Measurements from ENCODE around the gene C1QTNF12. TPM values are rescaled to one million over a fixed set of nuclear protein-coding genes. Genes with fewer than 3 reads are reported as not detected.

C1QTNF12 gene
- total and polyA plus RNA-seq, 2 experiments from 2014 or later: 4.1 to 4.2 TPM

GRCh38 chr1:1211541-1212441, 34.7 kb downstream of the C1QTNF12 start:
- no peak for ATAC-seq
- no peak for DNase-seq (ENCODE audit: low spot score)
- no peaks in the 10 kb centered on the region for H3K4me1 Mint-ChIP-seq

More at GRCh38 chr1:1211541-1212441, 34.7 kb downstream of the C1QTNF12 start:
- no peak overlapping the region for H3K4me3 Mint-ChIP-seq
- peaks cover 1% of the 10 kb centered on the region; the same call in 1 of the 2 replicates for H3K36me3 ChIP-seq (ENCODE audit: insufficient read depth)
- H3K27ac ChIP-seq (ENCODE audit: low read depth): no peak overlapping the region
- no peaks in the 10 kb centered on the region for H3K9me2 ChIP-seq (ENCODE audit: insufficient read depth)
- H3K79me2 ChIP-seq (replicated peaks; ENCODE audit: insufficient read depth): no peaks in the 10 kb centered on the region
- H3K27ac Mint-ChIP-seq: no peak overlapping the region
- TF ChIP-seq NANOG (IDR thresholded peaks at IDR 0.05; ENCODE audit: borderline replicate concordance) (no peak), REST (IDR thresholded peaks at IDR 0.05; ENCODE audit: unreplicated experiment) (no peak), STAT1 (IDR thresholded peaks at IDR 0.05; ENCODE audit: unreplicated experiment) (no peak), ZNF114 (CRISPR knock-in tag; IDR thresholded peaks at IDR 0.05) (no peak), JUNB (IDR thresholded peaks at IDR 0.05; ENCODE audit: unreplicated experiment) (no peak), ETS1 (IDR thresholded peaks at IDR 0.05) (no peak), EZH2 (IDR thresholded peaks at IDR 0.05; ENCODE audit: low read depth, unreplicated experiment) (no peak), EZH2phosphoT487 (IDR thresholded peaks at IDR 0.05; ENCODE audit: unreplicated experiment) (no peak), ZNF331 (CRISPR knock-in tag; IDR thresholded peaks at IDR 0.05; ENCODE audit: low read depth) (no peak), CREB1 (CRISPR knock-in tag; IDR thresholded peaks at IDR 0.05; ENCODE audit: low read depth) (no peak), POLR2AphosphoS5 (IDR thresholded peaks at IDR 0.05; ENCODE audit: low read depth) (no peak)
- TF ChIP-seq, protein P1, sequence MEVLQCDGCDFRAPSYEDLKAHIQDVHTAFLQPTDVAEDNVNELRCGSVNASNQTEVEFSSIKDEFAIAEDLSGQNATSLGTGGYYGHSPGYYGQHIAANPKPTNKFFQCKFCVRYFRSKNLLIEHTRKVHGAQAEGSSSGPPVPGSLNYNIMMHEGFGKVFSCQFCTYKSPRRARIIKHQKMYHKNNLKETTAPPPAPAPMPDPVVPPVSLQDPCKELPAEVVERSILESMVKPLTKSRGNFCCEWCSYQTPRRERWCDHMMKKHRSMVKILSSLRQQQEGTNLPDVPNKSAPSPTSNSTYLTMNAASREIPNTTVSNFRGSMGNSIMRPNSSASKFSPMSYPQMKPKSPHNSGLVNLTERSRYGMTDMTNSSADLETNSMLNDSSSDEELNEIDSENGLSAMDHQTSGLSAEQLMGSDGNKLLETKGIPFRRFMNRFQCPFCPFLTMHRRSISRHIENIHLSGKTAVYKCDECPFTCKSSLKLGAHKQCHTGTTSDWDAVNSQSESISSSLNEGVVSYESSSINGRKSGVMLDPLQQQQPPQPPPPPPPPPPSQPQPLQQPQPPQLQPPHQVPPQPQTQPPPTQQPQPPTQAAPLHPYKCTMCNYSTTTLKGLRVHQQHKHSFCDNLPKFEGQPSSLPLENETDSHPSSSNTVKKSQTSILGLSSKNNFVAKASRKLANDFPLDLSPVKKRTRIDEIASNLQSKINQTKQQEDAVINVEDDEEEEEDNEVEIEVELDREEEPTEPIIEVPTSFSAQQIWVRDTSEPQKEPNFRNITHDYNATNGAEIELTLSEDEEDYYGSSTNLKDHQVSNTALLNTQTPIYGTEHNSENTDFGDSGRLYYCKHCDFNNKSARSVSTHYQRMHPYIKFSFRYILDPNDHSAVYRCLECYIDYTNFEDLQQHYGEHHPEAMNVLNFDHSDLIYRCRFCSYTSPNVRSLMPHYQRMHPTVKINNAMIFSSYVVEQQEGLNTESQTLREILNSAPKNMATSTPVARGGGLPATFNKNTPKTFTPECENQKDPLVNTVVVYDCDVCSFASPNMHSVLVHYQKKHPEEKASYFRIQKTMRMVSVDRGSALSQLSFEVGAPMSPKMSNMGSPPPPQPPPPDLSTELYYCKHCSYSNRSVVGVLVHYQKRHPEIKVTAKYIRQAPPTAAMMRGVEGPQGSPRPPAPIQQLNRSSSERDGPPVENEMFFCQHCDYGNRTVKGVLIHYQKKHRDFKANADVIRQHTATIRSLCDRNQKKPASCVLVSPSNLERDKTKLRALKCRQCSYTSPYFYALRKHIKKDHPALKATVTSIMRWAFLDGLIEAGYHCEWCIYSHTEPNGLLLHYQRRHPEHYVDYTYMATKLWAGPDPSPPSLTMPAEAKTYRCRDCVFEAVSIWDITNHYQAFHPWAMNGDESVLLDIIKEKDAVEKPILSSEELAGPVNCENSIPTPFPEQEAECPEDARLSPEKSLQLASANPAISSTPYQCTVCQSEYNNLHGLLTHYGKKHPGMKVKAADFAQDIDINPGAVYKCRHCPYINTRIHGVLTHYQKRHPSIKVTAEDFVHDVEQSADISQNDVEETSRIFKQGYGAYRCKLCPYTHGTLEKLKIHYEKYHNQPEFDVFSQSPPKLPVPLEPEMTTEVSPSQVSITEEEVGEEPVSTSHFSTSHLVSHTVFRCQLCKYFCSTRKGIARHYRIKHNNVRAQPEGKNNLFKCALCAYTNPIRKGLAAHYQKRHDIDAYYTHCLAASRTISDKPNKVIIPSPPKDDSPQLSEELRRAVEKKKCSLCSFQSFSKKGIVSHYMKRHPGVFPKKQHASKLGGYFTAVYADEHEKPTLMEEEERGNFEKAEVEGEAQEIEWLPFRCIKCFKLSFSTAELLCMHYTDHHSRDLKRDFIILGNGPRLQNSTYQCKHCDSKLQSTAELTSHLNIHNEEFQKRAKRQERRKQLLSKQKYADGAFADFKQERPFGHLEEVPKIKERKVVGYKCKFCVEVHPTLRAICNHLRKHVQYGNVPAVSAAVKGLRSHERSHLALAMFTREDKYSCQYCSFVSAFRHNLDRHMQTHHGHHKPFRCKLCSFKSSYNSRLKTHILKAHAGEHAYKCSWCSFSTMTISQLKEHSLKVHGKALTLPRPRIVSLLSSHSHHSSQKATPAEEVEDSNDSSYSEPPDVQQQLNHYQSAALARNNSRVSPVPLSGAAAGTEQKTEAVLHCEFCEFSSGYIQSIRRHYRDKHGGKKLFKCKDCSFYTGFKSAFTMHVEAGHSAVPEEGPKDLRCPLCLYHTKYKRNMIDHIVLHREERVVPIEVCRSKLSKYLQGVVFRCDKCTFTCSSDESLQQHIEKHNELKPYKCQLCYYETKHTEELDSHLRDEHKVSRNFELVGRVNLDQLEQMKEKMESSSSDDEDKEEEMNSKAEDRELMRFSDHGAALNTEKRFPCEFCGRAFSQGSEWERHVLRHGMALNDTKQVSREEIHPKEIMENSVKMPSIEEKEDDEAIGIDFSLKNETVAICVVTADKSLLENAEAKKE (CRISPR knock-in tag; IDR thresholded peaks at IDR 0.05): no peak
- TF ChIP-seq, protein P2, sequence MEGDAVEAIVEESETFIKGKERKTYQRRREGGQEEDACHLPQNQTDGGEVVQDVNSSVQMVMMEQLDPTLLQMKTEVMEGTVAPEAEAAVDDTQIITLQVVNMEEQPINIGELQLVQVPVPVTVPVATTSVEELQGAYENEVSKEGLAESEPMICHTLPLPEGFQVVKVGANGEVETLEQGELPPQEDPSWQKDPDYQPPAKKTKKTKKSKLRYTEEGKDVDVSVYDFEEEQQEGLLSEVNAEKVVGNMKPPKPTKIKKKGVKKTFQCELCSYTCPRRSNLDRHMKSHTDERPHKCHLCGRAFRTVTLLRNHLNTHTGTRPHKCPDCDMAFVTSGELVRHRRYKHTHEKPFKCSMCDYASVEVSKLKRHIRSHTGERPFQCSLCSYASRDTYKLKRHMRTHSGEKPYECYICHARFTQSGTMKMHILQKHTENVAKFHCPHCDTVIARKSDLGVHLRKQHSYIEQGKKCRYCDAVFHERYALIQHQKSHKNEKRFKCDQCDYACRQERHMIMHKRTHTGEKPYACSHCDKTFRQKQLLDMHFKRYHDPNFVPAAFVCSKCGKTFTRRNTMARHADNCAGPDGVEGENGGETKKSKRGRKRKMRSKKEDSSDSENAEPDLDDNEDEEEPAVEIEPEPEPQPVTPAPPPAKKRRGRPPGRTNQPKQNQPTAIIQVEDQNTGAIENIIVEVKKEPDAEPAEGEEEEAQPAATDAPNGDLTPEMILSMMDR (conservative IDR thresholded peaks at IDR 0.05; ENCODE audit: low read depth in 2 of 2): no peak
- H3K36me3 Mint-ChIP-seq (ENCODE audit: low read depth): peaks cover 5% of the 10 kb centered on the region; the same call in 2 of the 3 replicates
- H3K9me3 Mint-ChIP-seq: no peaks in the 10 kb centered on the region; the same call in 2 of the 3 replicates
- H3K4me1 ChIP-seq (ENCODE audit: insufficient read depth): no peaks in the 10 kb centered on the region
- no peak overlapping the region for H3K4me3 ChIP-seq
- H4K20me1 ChIP-seq (replicated peaks; ENCODE audit: insufficient read depth): no peaks in the 10 kb centered on the region; the same call in 1 of the 2 replicates
- H3K27me3 Mint-ChIP-seq (ENCODE audit: insufficient read depth, low read depth, poor library complexity): peaks cover 11% of the 10 kb centered on the region
- H3K27me3 ChIP-seq (ENCODE audit: insufficient read depth): no peaks in the 10 kb centered on the region
- no peak overlapping the region for H2AFZ ChIP-seq
- no peaks in the 10 kb centered on the region for H3F3A ChIP-seq (replicated peaks; ENCODE audit: low read depth)
- no peak overlapping the region for H3K4me2 ChIP-seq
